ENCODE results near the gene VAMP1.

VAMP1 gene

GRCh38 chr12:6452245-6452943 is 18.1 kb downstream of the VAMP1 start:
- Histone ChIP-seq H2AFZ (ENCODE audit: low read length) (no peak overlapping the region), H3K4me1 (ENCODE audit: insufficient read depth, low read length, severe bottlenecking) (peaks cover 53% of the 10 kb centered on the region), H3K9me3 (ENCODE audit: low read length) (no peaks in the 10 kb centered on the region), H3K36me3 (ENCODE audit: insufficient read depth, low read length) (peaks cover 60% of the 10 kb centered on the region), H3K9me2 (ENCODE audit: low read depth, low read length) (no peaks in the 10 kb centered on the region), H3K4me2 (ENCODE audit: low read length) (peak overlapping the region; percentile 68), H3K4me3 (ENCODE audit: low read depth, low read length, poor library complexity, severe bottlenecking) (peak overlapping the region; percentile 57), H4K20me1 (ENCODE audit: insufficient read depth, low read length) (no peaks in the 10 kb centered on the region), H3F3A (ENCODE audit: insufficient read depth, low read length) (no peaks in the 10 kb centered on the region), H3K9ac (ENCODE audit: low read length) (peak overlapping the region; percentile 74), H3K79me2 (ENCODE audit: insufficient read depth, low read length) (no peaks in the 10 kb centered on the region), H3K27ac (ENCODE audit: low read depth, low read length, poor library complexity, severe bottlenecking) (peak overlapping the region; percentile 99), H3K27me3 (ENCODE audit: insufficient read depth, low read length) (no peaks in the 10 kb centered on the region)
- TF ChIP-seq CTCF (IDR thresholded peaks at IDR 0.05; ENCODE audit: low read length) (no peak), EZH2 (IDR thresholded peaks at IDR 0.05; ENCODE audit: borderline replicate concordance, low read length) (no peak)

- Histone ChIP-seq H3K9ac (ENCODE audit: low read length) (peak within 1 kb of the TSS; percentile 74), H3K79me2 (ENCODE audit: insufficient read depth, low read length) (no peaks in the 10 kb centered on the region), H3K9me2 (ENCODE audit: low read depth, low read length) (no peaks in the 10 kb centered on the region), H3K4me3 (ENCODE audit: low read depth, low read length, poor library complexity, severe bottlenecking) (peak within 1 kb of the TSS; percentile 57), H3K9me3 (ENCODE audit: low read length) (no peaks in the 10 kb centered on the region), H3K27me3 (ENCODE audit: insufficient read depth, low read length) (no peaks in the 10 kb centered on the region), H3K4me1 (ENCODE audit: insufficient read depth, low read length, severe bottlenecking) (peaks cover 56% of the 10 kb centered on the region), H3K36me3 (ENCODE audit: insufficient read depth, low read length) (peaks cover 57% of the 10 kb centered on the region; the same call in 1 of the 2 replicates), H3K4me2 (ENCODE audit: low read length) (peak within 1 kb of the TSS; percentile 68), H4K20me1 (ENCODE audit: insufficient read depth, low read length) (no peaks in the 10 kb centered on the region), H2AFZ (ENCODE audit: low read length) (no peak within 1 kb of the TSS), H3K27ac (ENCODE audit: low read depth, low read length, poor library complexity, severe bottlenecking) (peak within 1 kb of the TSS; percentile 99), H3F3A (ENCODE audit: insufficient read depth, low read length) (no peaks in the 10 kb centered on the region)
- TF ChIP-seq EZH2 (IDR thresholded peaks at IDR 0.05; ENCODE audit: borderline replicate concordance, low read length) (no peak), CTCF (IDR thresholded peaks at IDR 0.05; ENCODE audit: low read length) (no peak)
Measured at GRCh38 chr12:6451348-6452244, 18.9 kb downstream of the VAMP1 start, which contains the start of gene TAPBPL. Gene TAPBPL, plus strand, starts transcription at chr12:6452042. Its CDS starts 207 bp downstream, at chr12:6452249.

- H4K20me1 ChIP-seq (ENCODE audit: insufficient read depth, low read length) = no peaks in the 10 kb centered on the region
- peak overlapping the region; percentile 99 for H3K27ac ChIP-seq (ENCODE audit: low read depth, low read length, poor library complexity, severe bottlenecking)
- no peaks in the 10 kb centered on the region for H3K27me3 ChIP-seq (ENCODE audit: insufficient read depth, low read length)
- no peaks in the 10 kb centered on the region for H3K9me2 ChIP-seq (ENCODE audit: low read depth, low read length)
- peaks cover 59% of the 10 kb centered on the region; the same call in 1 of the 2 replicates for H3K36me3 ChIP-seq (ENCODE audit: insufficient read depth, low read length)
- H3F3A ChIP-seq (ENCODE audit: insufficient read depth, low read length) = no peaks in the 10 kb centered on the region
- no peak overlapping the region for H2AFZ ChIP-seq (ENCODE audit: low read length)
- H3K79me2 ChIP-seq (ENCODE audit: insufficient read depth, low read length) = peaks cover under 1% of the 10 kb centered on the region; the same call in 1 of the 2 replicates
- no peaks in the 10 kb centered on the region for H3K9me3 ChIP-seq (ENCODE audit: low read length)
- H3K4me3 ChIP-seq (ENCODE audit: low read depth, low read length, poor library complexity, severe bottlenecking) = peak overlapping the region; percentile 57
- H3K4me1 ChIP-seq (ENCODE audit: insufficient read depth, low read length, severe bottlenecking) = peaks cover 63% of the 10 kb centered on the region
- TF ChIP-seq CTCF (IDR thresholded peaks at IDR 0.05; ENCODE audit: low read length) (no peak), EZH2 (IDR thresholded peaks at IDR 0.05; ENCODE audit: borderline replicate concordance, low read length) (no peak)
- H3K4me2 ChIP-seq (ENCODE audit: low read length) = peak overlapping the region; percentile 68
- H3K9ac ChIP-seq (ENCODE audit: low read length) = peak overlapping the region; percentile 74
Measured at GRCh38 chr12:6450869-6451347, 19.6 kb downstream of the VAMP1 start.
